A673 (cell line): Measurements from ENCODE around the gene FKBP4. TPM values are rescaled to one million over a fixed set of nuclear protein-coding genes. Genes with fewer than 3 reads are reported as not detected.

Experiments used
- BruUV-seq: library from RNA; stranded (reverse); fragments of 400-500 nt; replicated peaks from 2 replicates; lab custom pipeline; 2021; lab: Mats Ljungman, UMichigan
- CTCF ChIA-PET: fragments of 300-600 bp; sonication (Branson Sonifier 250); formaldehyde crosslinking; loops from one replicate; lab custom pipeline; 2022; ENCODE audit warnings: antibody characterized with exemption; lab: Charles Lee
- POLR2A ChIA-PET: fragments of 300-600 bp; sonication (Branson Sonifier 250); formaldehyde crosslinking; loops from one replicate; lab custom pipeline; 2022; ENCODE audit warnings: antibody characterized with exemption; ENCODE audit not compliant: low non-redundant PET; lab: Charles Lee
- DNase-seq: peaks from one replicate; pipeline ENCODE4 v3.0.0-alpha.2; 2015; ENCODE audit warnings: low spot score
- H3K27ac ChIP-seq: fragments of 200-600 bp; sonication (generic); 2 replicates; pipeline ENCODE4 v1.5.1; 2016; ENCODE audit warnings: mixed run types, low read depth, mild to moderate bottlenecking, mixed read lengths, antibody characterized with exemption, low read length; ENCODE audit not compliant: poor library complexity, severe bottlenecking
- H3K27me3 ChIP-seq: fragments of 200-600 bp; sonication (generic); replicated peaks from 2 replicates; pipeline ENCODE4 v1.6.1; 2017; ENCODE audit warnings: mixed run types, low read depth, mild to moderate bottlenecking, mixed read lengths, antibody characterized with exemption, low read length; ENCODE audit not compliant: insufficient read depth, poor library complexity
- H3K36me3 ChIP-seq: fragments of 200-600 bp; sonication (generic); 2 replicates; pipeline ENCODE4 v1.6.1; 2016; ENCODE audit warnings: mixed run types, mild to moderate bottlenecking, mixed read lengths, antibody characterized with exemption, low read length; ENCODE audit not compliant: insufficient read depth, poor library complexity, severe bottlenecking
- H3K4me1 ChIP-seq: fragments of 200-600 bp; sonication (generic); 2 replicates; pipeline ENCODE4 v1.6.1; 2017; ENCODE audit warnings: mixed run types, mild to moderate bottlenecking, mixed read lengths, antibody characterized with exemption, low read length; ENCODE audit not compliant: insufficient read depth, poor library complexity, severe bottlenecking
- H3K4me3 ChIP-seq: fragments of 200-600 bp; sonication (generic); 2 replicates; pipeline ENCODE4 v1.5.1; 2016; ENCODE audit warnings: low read depth, mixed run types, mild to moderate bottlenecking, mixed read lengths, low read length; ENCODE audit not compliant: poor library complexity, severe bottlenecking
- H3K9me3 ChIP-seq: fragments of 200-600 bp; sonication (generic); 2 replicates; pipeline ENCODE4 v1.6.1; 2016; ENCODE audit warnings: mixed run types, low read depth, mild to moderate bottlenecking, mixed read lengths, antibody characterized with exemption, low read length; ENCODE audit not compliant: poor library complexity, severe bottlenecking
- EZH2 ChIP-seq: fragments of 200-600 bp; sonication (generic); IDR thresholded peaks from 2 replicates; pipeline ENCODE4 v1.6.1; 2017; ENCODE audit warnings: borderline replicate concordance, low read depth, mild to moderate bottlenecking, mixed read lengths, antibody characterized with exemption, low read length; ENCODE audit not compliant: poor library complexity, severe bottlenecking
- intact Hi-C: fragments of 100-400 bp; cut with micrococcal nuclease; formaldehyde crosslinking; loops from one replicate; pipeline ENCODE4 v1.10.0; 2022; ENCODE audit not compliant: unreplicated experiment
- total RNA-seq: library from RNA; stranded (reverse); gene quantifications from 2 replicates; pipeline ENCODE4 v1.2.3, GENCODE V29; 2021
- TF ChIP-seq, protein P1 (sequence below): fragments of 300-800, 200-600 bp; sonication (generic); conservative IDR thresholded peaks from 2 replicates; pipeline ENCODE4 v1.5.1; 2017; ENCODE audit warnings: low read depth, mild to moderate bottlenecking, antibody characterized with exemption, low read length, moderate library complexity, mixed read lengths

Gene FKBP4
- total RNA-seq, 1 experiment from 2014 or later: 196 TPM

DNA sequence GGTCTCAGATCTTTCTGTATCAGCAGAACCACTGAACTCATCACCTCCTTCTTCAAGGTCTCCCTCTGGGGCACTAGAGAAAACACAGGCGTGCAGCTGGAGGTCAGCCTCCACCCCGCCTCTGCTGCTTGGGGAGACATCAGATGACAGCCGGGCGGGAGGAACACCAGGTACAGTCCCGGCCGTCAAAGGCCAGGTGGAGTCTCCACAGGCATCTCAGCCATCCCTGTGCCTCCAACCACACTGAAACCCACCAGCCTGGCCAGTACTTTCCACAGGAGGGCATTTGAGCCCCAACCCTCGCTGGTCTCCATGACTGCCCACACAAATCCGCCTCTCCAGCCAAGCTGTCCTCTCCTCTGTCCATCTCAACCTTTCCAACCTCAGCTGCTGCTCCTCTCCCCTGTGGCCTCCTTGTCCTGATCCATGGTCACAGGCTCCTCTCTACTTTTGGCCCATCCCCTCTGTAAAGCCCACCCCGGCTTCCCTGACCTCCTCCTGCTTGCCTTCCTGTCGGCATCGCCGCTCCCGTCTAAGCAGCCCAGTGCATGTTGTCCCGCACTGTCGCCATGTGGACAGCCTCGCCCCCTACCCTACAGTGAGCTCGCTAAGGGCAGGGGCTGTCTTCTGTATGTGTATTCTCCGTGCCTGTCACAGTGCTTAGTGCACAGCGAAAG lies 21.4 kb upstream of the FKBP4 start:
- BruUV-seq: no TSS peak
- DNase-seq: no peak
- H3K9me3 ChIP-seq: no peaks in the 10 kb centered on the region
- no peaks in the 10 kb centered on the region for H3K4me1 ChIP-seq
- ChIA-PET CTCF (no interaction called here), POLR2A (no interaction called here)
- H3K27me3 ChIP-seq: peaks cover under 1% of the 10 kb centered on the region
- TF ChIP-seq EZH2: no peak
- TF ChIP-seq, protein P1, sequence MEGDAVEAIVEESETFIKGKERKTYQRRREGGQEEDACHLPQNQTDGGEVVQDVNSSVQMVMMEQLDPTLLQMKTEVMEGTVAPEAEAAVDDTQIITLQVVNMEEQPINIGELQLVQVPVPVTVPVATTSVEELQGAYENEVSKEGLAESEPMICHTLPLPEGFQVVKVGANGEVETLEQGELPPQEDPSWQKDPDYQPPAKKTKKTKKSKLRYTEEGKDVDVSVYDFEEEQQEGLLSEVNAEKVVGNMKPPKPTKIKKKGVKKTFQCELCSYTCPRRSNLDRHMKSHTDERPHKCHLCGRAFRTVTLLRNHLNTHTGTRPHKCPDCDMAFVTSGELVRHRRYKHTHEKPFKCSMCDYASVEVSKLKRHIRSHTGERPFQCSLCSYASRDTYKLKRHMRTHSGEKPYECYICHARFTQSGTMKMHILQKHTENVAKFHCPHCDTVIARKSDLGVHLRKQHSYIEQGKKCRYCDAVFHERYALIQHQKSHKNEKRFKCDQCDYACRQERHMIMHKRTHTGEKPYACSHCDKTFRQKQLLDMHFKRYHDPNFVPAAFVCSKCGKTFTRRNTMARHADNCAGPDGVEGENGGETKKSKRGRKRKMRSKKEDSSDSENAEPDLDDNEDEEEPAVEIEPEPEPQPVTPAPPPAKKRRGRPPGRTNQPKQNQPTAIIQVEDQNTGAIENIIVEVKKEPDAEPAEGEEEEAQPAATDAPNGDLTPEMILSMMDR: no peak
- no peaks in the 10 kb centered on the region for H3K36me3 ChIP-seq
- intact Hi-C loops: no loop called here
- no peak overlapping the region for H3K27ac ChIP-seq
- no peak overlapping the region for H3K4me3 ChIP-seq

DNA sequence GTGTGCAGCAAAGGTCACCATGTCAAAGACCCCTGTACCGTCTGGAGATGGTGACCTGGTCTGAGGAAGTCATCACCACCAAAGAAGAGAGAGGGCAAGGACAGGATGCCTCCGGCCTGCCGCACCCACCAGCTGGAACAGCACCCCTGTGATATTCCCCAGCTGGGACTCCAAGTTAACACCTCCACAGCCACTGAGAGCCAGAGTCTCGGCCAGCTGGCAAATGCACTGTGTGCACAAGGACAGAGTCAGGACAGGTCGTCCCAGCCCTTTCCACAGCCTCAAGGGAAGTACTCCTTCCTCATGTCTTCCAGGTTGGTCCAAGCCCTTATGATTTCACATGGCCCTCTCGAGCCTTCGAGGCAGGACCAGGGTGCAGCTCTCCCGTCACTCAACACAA lies 19.3 kb upstream of the FKBP4 start:
- Histone ChIP-seq H3K4me1 (no peaks in the 10 kb centered on the region), H3K4me3 (no peak overlapping the region), H3K9me3 (no peaks in the 10 kb centered on the region), H3K27ac (no peak overlapping the region), H3K27me3 (peaks cover 2% of the 10 kb centered on the region), H3K36me3 (no peaks in the 10 kb centered on the region)
- no TSS peak for BruUV-seq
- no peak for DNase-seq
- POLR2A ChIA-PET: no interaction called here
- intact Hi-C loops: no loop called here
- TF ChIP-seq, protein P1: no peak
- CTCF ChIA-PET: no interaction called here

DNA sequence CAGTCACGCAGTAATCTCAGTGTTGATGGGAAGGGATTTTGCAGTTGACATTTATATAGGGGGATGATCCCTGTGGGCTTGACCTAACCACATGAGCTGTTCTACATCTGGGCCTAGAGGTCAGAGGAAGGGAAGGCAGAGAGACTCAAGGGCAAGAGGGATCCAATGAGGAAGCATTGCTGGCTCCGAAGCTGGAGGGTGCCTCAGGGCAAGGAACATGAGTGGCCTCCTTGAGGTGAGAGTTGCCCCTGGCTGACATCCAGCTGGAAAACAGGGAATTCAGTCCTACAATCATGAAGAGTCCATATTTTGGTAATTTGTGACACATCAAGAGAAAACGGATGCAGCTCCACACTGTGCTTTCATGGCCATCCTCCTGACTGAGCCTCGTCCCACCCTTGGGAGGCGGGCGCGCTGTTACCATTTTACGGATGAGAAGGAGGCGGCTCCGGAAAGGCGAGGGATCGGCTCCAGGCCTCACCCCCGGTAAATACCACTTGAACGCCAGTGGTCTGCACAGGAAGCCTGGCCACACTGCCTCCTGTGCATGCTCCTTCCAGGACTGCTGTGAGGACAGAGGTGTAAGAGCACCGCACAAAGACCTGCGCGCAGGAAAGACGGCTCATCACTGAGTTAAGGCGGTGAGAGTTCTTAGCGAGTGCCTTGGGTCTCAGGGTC lies 18.5 kb upstream of the FKBP4 start:
- no peak overlapping the region for H3K27ac ChIP-seq
- no TSS peak for BruUV-seq
- no peak overlapping the region for H3K4me3 ChIP-seq
- H3K36me3 ChIP-seq: no peaks in the 10 kb centered on the region
- TF ChIP-seq, protein P1: no peak
- no peak for DNase-seq
- no peaks in the 10 kb centered on the region for H3K4me1 ChIP-seq
- ChIA-PET CTCF (no interaction called here), POLR2A (no interaction called here)
- no peaks in the 10 kb centered on the region for H3K9me3 ChIP-seq
- H3K27me3 ChIP-seq: peaks cover 2% of the 10 kb centered on the region
- intact Hi-C loops: no loop called here
